HG03354 (cell line): ENCODE results near the gene NAV2.
A peak's percentile ranks its signal among the peaks of the same experiment; 100 is the strongest.

Experiments
- ATAC-seq: cut with Tn5 transposase; IDR thresholded peaks from one replicate; pipeline ENCODE4 v1.9.1; 2021; ENCODE audit warnings: mild to moderate bottlenecking; ENCODE audit not compliant: unreplicated experiment, poor library complexity, severe bottlenecking

NAV2 gene

DNA sequence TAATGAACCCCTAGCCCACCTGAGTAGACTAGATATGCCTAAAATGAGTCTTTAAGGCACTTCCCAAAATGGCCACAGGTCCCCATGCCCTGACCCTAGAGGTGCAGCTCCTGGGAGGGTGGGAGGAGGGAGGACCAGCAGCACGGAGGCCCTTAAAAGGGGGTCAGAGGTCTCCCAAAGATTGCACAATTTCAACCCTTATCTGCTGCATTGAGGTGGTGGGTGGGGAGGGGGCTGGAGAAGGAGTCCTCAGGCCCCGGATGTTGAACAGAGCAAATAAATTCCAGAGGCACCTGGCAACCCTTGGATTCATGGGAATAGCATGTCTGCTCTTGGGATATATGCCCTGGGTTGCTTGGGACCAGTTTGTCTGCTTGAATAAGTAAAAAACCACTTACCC, 57.6 kb downstream of the NAV2 start:
- ATAC-seq: no peak

- ATAC-seq: no peak
Measured at GRCh38 chr11:19771463-19771862, 58.8 kb downstream of the NAV2 start.

DNA sequence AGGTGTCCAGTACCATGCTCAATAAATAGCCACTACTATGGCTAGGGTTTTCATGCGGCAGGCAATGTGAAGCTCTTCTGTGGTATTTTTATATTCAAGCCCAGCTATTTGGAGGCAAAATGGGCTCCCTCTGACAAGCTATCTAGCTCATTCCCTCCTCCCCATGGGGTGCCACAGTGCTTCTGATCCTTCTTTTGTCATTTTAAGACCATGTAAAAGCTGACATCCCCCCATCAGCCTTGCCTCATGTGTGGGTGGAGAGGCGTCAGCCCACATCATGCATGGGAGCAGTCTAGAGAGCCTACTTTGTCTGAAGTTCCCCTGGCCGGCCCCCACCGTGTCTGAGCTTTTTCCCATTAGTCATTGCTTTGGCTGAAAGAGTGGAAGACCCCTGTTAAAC, 59.8 kb downstream of the NAV2 start:
- ATAC-seq: no peak

- no peak for ATAC-seq
Measured at GRCh38 chr11:19774329-19774728, 61.7 kb downstream of the NAV2 start.

DNA sequence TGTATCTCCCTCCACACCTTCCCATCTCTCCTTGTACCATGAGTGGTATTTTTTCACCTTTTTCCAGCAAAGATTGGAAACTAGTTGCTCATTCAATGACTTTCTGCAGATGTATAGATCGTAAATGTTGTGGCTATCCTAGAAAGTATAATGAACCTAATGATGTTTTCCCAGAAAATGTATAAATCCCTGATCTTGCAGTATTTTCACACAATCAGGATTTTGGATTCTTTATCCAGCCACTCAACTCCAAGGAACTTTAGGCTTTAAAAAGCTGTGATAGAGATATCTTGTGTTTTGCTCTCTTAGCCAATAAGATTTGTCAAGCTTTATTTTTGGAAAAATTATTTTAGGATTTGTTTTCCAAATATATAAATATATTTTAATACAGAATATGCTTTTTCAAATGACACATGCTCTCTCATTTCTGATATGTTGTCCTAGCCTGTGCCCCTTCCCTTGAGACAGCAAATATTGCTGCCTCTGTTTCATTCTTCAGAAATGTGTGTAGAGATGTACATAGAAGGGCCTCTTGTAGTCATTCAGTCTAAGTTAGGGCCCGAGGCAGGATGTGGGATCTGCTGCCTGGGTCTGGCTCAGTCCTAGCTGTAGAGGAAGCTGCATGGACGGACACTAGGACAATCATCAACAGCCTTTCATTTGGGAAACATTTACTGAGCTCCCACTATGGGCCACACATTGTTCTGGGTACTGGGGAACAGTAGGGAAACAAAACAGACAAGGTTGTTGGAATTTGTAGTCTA, 62.4 kb downstream of the NAV2 start:
- no peak for ATAC-seq

DNA sequence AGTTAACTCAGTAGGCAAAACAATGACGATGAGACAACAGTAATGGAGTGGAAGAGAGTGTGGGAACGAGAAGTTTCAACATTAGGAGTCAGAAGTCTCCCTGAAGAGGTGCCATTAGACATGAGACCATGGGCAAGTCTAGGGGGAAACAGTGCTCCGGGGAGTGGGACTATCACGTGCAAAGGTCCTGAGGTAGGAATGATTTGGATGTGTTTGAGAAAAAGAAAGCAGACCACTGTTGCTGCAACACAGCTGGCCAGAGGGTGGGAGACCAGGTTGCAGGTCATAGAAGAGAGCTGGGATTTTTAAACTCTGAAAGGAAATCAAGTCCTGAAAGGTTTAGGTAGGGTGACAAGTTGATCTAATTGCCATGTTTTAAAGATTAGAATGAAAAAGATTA, 63.0 kb downstream of the NAV2 start:
- ATAC-seq: no peak

DNA sequence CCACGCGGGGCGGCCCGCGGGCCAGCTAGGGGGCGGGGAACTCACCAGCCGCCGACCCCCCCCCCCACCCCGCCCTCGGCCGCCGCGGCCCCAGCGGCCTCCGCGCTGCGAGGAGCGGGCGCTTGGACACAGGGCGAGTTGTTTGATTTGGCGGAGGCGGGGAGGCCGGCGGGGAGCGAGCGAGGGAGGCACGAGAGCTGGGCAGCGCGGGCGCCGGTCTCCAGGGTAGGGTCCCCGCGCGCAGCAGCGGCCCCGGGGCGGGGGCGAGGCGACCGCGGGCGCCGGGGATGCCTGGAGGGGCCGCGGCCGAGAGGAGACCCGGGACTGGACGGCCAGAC, 64.4 kb downstream of the NAV2 start:
- ATAC-seq: peak; percentile 34

GRCh38 chr11:19777377-19778102, 64.9 kb downstream of the NAV2 start:
- ATAC-seq: peak; percentile 83

DNA sequence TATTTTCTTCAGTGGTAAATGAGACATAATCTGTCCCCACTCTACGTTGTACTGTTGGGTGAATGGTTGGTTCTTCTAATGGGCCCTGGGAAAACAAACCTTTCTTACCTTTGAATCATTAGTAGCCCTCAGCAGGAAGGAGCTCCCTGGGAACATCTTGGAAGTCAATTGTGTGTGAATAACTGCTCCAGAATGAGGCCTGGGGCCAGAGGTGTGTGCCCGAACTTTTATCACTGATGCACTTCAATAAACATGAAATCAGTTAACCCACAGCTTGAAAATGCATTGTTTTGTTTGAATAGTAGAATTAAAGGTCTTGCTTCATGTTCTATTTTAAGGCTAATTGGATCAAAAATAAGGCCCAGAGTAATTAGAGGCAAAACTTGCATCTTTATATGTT, 67.1 kb downstream of the NAV2 start:
- no peak for ATAC-seq

DNA sequence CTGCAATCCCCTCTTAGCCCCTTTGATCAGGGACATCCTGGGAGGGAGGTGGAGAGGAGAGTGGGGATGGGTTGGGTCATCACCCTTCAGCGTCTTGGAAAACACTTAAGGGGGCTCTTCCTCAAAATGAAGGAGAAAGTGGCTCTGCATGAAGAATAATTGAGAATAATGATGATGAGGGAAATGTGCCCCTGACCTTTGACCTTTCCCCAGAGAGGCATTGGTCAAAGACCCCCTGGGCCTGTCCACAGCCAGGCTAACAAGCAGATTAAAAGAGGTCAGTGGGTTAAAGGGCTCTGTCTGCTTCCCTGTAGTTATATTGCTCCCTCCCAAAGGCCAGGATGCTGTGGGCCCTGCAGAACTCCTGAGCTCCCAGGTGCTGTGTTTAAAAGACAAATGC, 68.7 kb downstream of the NAV2 start:
- ATAC-seq: no peak

- no peak for ATAC-seq
Measured at GRCh38 chr11:19785265-19785664, 72.6 kb downstream of the NAV2 start.

DNA sequence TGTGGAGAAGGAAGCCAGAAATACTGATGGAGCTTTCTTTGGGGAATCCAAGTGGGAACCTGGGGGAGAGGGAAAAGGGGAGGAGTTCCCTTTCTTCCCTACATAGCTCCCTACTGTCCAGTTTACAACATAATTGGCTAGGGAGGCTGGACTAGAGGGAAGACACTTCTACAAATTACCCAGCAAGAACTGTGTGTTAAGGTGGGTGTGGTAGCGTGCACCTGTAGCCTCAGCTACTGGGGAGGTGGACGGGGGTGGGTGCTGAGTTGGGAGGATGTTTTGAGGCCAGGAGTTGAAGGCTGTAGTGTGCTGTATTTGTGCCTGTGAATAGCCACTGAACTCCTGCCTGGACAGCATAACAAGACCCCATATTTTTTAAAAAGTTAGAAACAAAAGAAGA, 74.0 kb downstream of the NAV2 start:
- ATAC-seq: no peak

- ATAC-seq: no peak
Measured at GRCh38 chr11:19788435-19788834, 75.8 kb downstream of the NAV2 start.

GRCh38 chr11:19789245-19789644, 76.6 kb downstream of the NAV2 start:
- ATAC-seq: no peak

- ATAC-seq: no peak
Measured at GRCh38 chr11:19789835-19790710, 77.4 kb downstream of the NAV2 start.

DNA sequence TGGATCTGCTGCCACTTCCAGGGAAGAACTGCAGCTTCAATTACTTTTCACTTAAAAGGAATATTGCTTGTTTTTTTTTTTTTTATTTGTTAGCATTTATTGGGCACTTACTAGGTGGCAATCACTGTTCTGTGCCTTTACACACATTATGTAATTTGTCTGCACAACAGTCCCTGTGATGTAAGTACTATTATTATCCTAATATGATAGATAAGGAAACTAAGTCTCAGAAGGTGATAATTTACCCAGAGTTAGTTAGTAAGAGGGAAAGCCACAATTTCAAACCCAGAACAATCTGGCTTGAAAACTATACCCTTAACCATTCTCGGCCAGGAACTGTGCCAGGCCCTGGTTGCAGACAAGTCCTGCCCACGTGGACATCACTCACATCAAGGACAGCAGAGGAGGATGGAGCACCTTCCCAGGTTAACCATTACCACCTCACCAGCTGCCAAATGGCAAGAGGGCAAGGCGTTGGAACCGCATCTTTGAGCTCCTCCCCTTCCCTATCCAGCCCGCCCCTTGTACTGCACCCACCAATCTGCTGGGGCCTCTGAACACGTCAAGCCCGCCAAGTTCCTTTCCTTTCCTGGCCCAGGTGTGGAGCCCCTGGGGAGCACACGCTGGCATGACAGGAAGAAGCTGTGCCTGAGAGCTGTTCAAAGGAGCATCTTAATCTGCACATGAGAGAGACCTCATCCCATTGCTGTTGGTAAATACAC, 78.4 kb downstream of the NAV2 start:
- peak; percentile 87 for ATAC-seq

DNA sequence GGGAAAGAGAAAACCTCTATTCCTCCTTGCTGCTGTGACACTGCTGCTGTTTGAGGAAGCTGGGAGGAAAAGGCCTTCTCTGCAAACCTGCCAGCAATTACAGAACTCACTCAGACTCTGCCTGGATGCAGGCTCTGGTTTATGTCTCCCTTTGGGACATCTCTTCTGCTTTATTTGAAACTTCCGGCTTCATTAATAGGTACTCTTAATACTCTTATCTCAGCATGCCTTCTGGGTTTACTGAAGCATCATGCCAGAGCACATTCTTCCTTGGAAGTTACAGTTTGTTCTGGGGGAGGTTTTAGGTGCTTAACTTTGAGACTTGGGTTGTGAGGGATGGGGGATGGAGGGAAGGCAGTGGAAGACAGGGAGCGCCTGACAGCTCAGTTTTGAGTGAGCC, 79.9 kb downstream of the NAV2 start:
- ATAC-seq: no peak

- no peak for ATAC-seq
Measured at GRCh38 chr11:19793326-19793725, 80.7 kb downstream of the NAV2 start.

DNA sequence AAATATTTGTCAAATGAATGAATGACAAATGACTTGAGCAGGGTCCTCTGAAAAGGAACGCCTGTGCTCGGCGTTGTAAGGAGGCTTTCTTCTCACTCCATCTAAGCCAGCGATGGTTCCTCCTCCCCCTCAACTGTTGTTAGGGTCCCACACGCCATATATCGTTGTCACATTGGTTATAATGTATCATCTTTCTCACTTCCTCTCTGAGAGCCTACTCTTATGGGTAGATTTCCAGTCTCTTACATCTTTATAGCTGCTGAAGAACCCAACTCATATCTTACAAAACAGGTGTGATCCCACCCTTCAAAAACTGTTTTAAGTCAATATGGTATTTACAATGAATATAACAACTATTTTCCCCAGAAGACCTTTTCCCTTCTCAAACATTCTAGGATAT, 81.5 kb downstream of the NAV2 start:
- ATAC-seq: no peak

DNA sequence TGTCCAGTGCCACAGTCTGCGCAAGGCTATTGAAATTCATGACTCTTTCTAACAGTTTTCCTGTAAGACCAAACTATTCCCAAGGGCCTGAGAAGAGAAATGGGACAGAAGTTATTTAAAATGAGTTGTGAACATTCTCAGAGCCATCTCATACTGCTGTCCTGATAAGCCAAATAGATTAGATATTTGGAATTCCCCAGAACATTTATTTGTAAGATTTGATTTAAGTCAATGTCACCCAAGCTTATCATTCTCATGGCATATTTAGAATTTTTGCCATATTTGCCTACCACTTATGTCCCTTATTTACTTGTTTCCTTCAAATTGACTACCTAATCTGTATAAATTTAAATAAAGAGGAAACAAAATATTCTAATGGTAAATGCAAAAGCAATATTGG, 82.4 kb downstream of the NAV2 start:
- ATAC-seq: no peak
